Stimulated activated CD4-positive, alpha-beta T cell treated with anti-CD3 and anti-CD28 coated beads, Interleukin-4, amount 100 ng/mL, for 24 hours (primary cell): ENCODE results near the gene TNXB.
"Not testable (repeated sequence)": the region's sequence is repeated elsewhere in the genome, so short reads cannot be mapped to it uniquely, and the experiment has no call there.

Experiments
- DNase-seq: peaks from one replicate; pipeline ENCODE4 v3.0.0-alpha.2; 2020

TNXB gene

GRCh38 chr6:32108727-32109113, 418 bp downstream of the TNXB start:
- DNase-seq: no peak

- no peak for DNase-seq
These were observed 977 bp downstream of the TNXB start for GRCh38 chr6:32108094-32108627.

GRCh38 chr6:32107406-32107805, 1.7 kb downstream of the TNXB start:
- no peak for DNase-seq

DNA sequence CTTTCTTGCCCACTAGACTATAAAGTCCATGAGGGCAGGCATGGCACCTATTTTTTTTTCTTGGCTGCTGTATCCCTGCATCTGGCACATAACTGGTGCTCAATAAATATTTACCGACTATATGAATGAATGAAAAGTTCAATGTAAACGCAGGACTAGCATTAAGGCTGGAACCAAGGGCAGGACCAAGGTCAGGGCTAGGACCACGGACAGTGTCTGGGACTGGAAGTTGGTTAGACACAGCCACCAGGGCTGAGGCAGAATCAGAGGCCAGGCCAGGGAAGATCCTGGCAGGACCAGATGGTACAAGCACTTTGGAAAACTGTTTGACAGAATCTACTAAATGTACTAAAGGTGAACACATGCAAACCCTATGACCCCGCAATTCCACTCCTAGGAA, 3.7 kb downstream of the TNXB start:
- DNase-seq: no peak

GRCh38 chr6:32102255-32102654, 6.9 kb downstream of the TNXB start:
- no peak for DNase-seq

- DNase-seq: not testable (repeated sequence)
These were observed 8.9 kb downstream of the TNXB start for GRCh38 chr6:32100251-32100650.

DNA sequence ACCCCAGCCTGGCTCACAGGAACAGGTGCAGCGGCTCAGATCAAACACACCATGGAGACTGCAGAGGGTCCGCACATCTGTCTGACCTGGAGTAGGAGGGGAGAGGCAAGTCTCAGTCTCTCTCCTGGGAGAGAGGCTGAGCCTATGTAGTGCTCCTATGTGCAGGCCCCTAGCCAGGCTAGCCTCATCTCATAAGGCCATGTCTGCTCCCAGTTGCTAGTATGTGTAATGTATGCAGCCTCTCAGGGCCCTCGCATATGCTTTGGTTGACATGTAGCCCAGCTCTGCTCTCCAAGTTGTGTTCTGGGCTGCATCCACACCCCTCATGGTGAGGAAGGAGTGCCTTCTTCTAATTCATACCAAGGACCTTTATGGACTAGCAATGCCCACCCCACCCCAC, 11.8 kb downstream of the TNXB start:
- DNase-seq: no peak

DNA sequence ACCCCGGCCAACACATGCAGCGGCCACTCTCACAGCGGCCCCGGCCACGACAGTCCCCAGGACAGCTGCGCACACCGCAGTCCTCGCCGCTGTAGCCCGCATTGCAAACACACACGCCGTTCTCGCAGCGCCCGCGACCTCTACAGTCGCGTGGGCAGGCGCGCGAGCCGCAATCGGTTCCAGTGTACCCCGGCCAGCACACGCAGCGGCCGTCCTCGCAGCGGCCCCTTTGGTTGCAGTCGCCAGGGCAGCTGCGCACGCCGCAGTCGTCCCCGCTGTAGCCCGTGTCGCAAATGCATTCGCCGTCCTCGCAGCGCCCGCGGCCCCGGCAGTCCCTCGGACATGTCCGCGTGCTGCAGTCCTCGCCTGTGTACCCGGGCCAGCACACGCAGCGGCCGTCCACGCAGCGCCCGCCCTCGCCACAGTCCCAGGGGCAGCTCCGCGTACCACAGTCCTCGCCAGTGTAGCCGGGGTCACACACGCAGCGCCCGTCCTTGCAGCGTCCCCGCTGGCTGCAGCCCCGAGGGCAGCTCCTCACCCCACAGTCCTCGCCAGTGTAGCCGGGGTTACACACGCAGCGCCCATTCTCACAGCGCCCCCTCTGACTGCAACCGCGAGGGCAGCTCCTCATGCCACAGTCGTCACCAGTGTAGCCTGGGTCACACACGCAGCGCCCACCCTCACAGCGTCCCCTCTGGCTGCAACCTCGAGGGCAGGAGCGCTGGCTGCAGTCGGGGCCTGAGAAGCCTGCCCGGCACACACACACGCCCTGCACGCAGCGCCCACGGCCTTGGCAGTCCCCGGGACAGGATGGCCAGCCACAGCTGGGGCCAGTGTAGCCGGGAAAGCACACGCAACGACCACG, 12.5 kb downstream of the TNXB start:
- DNase-seq: no peak

- no peak for DNase-seq
These were observed 13.1 kb downstream of the TNXB start for GRCh38 chr6:32096087-32096393.

GRCh38 chr6:32095338-32096086, 13.6 kb downstream of the TNXB start:
- DNase-seq: no peak

- DNase-seq: no peak
These were observed 16.2 kb downstream of the TNXB start for GRCh38 chr6:32092760-32093497.

DNA sequence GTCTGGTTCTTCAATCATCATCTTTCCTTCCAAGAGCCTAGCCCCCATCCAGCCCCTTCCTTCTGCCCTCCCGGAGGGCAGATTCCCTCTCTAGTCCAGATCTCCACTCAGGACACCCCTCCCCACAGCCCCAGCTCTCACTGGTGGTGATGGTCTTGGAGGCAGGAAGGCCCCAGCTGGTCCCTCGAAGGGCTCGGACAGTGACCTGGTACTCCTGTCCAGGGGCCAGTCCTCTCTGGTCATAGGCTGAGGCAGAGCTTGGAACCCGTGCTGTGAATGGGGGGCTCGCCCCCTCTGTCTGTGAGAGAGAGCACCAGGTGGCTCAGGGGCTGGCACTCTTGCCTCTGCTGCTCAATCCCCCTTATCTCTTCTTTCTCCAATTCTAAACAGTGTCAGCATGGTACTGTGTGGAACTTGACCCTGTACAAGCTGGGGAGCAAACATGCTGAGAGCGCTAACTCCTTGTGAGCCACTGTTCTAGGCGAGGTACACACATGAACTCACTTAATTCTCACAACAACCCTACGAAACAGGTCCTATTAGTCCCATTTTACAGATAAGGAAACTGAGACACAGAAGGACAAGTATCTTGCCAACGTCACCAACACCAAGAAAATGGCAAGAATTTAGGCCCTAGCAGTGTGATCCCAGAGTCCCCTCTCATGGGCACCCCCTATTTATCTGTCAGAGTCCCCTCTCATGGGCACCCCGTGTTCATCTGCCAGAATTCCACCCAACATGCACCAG, 19.9 kb downstream of the TNXB start:
- no peak for DNase-seq

DNA sequence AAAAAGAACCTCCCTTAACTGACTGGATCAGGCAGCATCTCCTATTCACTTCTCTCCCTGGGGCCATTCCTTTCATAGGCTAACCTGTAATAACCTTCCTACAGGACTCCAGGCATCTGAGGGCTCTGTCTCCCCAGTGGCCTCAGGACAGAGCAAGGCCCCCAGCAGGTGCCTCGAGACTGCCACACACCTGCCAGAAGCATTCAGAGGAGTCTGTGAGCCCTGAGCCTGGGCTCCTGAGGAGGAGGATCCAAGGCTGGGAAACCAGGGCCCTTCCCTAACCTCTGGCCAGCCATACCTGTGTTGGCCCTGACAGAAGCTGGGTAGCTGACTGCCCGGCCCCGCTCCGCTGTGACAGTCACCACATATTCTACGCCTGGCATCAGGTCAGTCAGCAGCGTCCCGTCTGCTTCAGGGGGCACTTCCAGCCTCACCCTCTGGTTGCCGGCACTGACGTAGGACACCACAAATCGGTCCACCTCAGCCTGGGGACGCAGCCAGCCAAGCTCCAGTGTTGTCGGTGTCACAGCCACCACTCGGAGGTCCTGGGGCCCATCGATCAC, 20.6 kb downstream of the TNXB start:
- DNase-seq: no peak

- DNase-seq: peak; percentile 69
These were observed 21.3 kb downstream of the TNXB start for GRCh38 chr6:32087574-32088486.

DNA sequence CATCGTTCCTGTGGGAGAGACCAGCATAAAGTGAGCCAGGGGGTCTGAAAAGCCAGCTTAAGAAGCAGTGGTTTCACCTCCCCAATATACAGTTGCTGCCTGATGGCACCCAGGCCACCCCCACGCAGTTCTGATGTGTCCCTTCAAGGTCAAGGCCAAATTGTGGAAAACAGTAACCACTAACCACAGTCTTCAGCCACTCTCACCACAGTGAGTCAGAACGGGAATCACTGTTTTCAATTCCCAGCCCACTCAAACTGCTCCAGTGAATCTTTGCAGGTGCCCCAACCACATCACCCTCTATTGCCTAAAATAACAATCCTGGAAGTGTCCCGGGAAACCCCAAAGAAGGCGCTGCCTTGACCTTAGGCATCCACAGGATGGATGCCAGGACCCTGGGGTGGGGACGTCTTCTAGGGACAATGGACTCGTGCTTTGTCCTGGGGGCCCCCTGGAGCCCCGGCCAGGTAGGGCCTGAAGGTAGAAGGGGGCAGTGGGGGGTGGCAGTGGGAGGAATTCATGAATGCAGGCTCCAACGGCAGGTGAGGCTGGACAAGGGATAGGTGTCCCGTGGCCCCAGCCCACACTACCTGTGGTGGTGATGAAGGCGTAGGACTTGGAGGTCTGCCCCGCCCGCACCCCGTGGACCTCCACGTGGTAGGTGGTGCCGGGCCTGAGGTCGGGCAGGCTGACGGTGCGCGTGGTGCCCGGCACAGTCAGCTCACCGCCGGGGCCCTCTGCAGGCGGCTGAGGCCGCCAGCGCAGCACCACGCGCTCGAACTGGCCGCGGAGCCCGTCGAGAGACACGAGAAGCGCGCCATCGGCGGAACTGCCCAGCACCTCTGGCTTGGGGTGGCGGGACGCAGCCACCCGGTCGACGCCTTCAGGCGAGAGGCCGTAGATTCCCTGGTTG, 22.2 kb downstream of the TNXB start:
- DNase-seq: peak; percentile 27

GRCh38 chr6:32085759-32086459, 23.2 kb downstream of the TNXB start:
- DNase-seq: no peak

- no peak for DNase-seq
These were observed 24.4 kb downstream of the TNXB start for GRCh38 chr6:32084780-32085179.

GRCh38 chr6:32083812-32084768, 25.0 kb downstream of the TNXB start:
- DNase-seq: no peak
